Colon (tissue), 2 donors: Measurements from ENCODE around the gene TRIM37.
"Not testable (repeated sequence)": the region's sequence is repeated elsewhere in the genome, so short reads cannot be mapped to it uniquely, and the experiment has no call there.

Experiments
- FAIRE-seq: peaks from 2 replicates; lab custom pipeline; 2012; peaks lifted over from hg19 to GRCh38; lab: Jason Lieb, UNC
- donor health status: control.
- donor health status: control.

Gene TRIM37

DNA sequence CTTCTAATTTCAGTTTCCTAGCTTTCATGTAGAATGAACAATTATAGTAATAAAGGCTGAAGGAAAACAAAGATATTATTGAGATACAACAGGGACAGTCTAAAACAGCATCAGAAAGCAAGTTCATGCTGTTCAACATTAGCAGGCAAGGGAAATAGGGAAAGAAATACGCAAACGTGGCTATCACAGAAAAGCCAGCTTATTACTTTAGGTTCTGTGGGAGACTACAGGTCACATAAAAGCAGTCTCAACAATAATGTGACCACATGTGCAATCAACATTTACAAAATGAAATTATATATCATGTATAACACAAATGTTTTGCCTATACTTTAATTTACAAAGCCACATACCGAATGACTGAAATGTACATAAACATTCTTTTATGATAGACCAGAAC lies 4.9 kb upstream of the TRIM37 start:
- no peak for FAIRE-seq

DNA sequence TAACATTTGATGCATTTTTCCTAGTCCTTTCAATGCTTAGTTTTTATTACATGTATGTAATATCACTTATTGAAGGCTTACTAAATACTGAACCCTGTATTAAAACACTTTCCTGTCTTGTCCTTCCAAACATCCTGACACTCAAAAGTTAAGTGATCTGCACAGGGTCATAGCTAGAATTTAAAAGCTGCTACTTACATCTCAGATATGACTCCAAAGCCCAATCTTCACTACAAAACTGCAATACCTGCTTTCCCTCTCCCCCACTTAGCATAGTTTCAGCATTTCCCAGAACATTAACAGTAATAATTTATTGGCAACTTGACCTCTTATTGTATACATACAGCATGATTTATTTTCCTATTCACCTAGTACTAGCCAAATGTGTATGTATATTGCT lies 4.3 kb upstream of the TRIM37 start:
- FAIRE-seq: no peak

DNA sequence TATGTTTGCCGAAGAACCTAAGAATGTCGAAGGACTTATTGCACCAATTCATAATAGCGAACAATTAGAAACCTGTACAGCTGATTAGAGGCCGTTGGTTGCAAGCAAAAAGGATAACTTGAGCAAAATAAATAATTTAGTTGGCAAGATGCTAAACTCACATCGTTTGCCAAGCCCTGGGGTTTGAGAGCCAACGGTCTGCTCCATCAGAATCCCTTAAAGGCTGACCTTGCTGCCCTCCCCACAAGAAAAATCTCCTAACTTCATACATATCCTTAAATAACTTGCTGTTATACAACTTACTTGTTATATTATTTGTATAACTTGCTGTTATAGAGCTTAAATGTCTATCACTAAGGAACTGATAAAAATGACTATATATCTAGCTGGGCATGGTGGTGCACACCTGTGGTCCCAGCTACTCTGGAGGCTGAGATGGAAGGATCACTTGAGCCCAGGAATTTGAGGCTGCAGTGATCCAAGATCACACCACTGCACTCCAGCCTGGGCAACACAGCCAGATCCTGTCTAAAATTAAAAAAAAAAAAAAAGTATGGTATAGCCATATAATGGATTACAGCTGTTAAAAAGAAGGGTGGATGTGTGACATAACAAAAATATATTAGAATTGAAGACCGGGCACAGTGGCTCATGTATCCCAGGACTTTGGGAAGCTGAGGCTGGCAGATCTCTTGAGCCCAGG lies 1.9 kb upstream of the TRIM37 start:
- no peak for FAIRE-seq

DNA sequence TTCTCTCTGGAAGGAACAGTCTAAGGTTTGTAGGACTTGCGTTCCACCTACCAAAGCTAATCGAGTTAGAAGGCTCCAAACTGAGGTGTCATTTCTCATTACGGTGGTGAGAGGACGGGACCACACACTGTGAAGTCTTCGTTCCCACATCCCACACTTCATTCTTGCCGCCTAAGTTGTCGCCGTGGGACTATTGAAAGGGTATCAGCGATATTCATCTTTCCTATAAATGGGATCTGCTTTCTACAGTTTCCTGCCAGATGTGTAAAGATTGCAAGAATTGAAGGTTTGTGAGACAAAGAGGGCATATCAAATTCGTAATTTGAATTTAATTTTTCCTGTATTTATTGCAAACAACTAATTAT lies 608 bp upstream of the TRIM37 start:
- no peak for FAIRE-seq

DNA sequence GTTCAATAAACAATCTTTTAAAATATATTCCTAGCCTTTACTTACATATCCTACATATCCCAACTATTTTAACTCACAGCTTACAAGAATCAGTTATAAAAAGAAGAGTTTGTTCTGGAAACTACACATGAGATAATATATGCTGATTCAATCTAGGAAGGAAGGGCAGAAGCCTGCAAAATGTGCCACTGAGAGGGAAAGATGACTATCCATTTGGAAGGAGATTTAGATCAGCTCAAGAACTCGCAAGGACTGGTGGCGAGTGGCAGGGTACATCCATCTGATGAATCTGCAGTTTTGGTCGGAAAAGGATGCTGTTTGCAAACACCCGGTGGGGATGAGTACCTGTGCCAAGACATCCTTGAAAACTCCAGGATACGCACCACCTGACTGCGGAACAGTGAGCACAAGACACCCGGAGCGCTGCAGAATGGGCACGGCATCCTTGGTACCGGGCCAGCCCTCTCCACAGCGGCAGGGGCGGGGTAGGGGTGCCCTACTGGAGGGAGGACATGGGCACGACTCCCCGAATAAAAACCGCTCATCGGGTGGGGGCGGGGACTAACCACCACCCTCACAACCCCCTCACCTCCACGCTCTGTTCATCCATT lies 723 bp downstream of the TRIM37 start:
- no peak for FAIRE-seq

DNA sequence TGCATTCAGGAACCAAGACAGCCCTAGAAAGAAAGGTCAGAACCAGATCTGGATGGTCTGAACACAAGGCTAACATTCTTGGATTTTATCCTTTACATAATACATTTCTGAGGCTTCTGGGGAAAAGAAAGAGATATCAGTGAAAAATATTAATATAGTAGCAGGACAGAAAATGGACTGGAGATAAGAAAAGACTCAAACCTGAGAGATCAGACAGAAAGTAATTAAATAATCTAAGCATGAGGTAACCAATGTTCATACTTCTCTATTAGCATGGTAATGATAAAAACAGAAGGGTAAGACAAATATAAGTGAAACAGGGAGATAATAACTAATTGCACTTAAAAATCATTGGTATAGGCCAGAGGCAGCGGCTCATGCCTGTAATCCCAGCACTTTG lies 5.5 kb downstream of the TRIM37 start:
- FAIRE-seq: no peak

DNA sequence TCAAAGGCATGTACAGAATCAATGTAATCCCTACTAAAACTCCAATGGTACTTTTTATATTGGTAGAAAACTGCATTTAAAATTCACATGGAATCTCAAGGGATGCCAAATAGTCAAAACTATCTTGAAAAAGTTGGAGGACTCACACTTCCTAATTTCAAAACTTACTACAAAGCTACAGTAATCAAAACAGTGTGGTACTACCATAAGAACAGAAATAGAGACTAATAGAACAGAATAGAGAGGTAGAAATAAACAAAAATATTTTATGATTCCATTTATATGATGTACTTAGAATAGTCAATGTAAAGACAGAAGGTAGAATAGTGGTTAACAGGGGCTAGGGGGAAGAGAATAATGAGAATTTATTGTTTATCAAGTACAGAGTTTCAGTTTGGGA lies 8.8 kb downstream of the TRIM37 start:
- no peak for FAIRE-seq

DNA sequence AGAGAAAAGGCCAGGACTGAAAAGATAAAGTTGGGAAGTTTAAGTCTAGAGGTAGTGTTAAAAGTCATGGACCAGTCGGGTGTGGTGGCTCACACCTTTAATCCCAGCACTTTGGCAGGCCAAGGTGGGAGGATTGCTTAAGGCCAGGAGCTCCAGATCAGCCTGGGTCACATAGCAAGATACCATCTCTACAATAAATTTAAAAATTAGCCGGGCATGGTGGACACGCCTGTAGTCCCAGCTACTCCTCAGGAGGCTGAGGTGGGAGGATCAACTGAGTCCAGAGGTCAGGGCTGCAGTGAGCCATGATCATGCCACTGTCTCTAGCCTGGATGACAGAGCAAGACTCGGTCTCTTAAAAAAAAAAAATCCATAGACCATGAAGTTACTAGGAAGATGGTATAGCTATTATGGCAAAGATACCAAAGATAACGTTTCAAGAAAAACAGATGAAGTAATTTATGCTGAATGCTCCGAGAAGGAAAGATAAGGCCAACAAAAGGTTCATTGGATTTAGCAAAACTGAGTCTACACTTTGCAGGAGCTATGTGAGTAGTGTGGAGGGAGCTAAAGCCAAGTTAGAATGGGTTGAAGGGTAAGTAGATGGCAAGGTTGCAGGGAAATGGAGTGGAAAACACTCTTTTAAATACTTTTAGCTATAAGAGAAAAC lies 11.7 kb downstream of the TRIM37 start:
- FAIRE-seq: no peak

DNA sequence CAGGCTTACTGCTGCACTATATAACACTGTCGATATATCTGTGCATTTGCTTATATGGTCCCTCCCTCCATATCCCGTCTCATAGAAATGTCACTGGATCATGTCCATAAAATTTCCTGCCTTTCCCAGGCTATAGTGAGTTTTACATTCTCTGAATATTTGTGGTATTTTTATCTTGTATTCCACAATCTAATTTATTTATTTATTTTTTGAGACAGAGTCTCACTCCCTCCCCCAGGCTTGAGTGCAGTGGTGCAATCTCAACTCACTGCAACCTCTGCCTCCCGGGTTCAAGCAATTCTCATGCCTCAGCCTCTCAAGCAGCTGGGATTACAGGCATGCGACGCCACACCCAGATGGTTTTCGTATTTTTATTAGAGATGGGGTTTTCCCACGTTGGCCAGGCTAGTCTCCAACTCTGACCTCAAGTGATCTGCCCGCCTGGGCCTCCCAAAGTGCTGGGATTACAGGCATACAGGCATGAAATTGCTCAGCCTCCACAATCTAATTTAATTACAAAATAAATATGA lies 12.9 kb downstream of the TRIM37 start:
- FAIRE-seq: no peak

DNA sequence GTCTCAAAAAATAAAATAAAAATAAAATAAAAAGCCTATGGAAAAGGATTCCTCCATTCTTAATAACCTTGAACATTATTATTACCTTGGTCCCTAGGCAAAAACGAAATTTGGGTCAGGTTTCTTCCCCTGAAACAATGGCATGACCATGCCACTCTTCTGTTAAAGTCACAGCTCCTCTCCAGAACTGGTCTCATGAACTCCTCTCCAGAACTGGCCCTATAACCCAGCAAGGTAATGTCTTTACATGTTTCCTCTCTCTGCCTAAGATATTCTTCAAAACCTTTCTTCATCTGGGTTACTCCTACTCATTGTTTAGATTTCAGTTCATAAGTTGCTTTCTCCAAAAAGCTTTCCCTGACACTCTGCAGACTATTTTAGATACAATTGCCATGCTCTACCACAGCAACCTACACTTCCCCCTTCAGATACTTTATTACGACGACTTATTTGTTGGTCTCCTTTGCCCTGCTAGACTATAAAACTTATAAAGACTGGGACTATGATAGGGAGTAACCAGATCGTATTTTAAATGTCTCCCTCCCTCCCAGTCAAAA lies 13.5 kb downstream of the TRIM37 start:
- no peak for FAIRE-seq

DNA sequence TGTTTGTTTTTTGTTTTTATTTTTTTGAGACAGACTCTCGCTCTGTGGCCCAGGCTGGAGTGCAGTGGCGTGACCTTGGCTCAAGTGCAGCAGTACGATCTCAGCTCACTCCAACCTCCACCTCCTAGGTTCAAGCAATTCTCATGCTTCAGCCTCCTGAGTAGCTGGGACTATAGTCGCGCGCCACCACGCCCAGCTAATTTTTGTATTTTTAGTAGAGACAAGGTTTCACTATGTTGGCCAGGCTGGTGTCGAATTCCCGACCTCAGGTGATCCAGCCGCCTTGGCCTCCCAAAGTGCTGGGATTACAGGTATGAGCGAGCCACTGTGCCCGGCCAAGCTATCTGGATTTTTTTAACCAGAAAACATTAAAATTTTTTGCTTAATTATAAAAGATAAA lies 16.1 kb downstream of the TRIM37 start:
- not testable (repeated sequence) for FAIRE-seq

DNA sequence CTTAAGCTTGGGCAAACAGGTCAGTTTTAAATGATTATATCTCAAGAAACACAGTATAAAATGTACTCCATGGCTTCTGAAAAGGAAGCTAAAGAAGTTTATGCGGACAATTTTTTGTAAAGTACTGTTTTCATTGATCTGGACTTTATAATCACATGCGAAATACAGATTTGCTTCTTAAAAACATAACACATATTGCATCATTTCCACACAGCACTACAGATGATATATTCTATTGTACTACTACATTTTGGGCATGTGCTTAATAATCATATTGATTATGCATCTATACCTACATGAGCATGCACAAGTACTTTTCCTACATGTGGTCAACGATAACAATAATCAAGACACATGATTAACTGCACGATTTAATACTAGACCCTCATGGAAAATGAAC lies 22.5 kb downstream of the TRIM37 start:
- no peak for FAIRE-seq

DNA sequence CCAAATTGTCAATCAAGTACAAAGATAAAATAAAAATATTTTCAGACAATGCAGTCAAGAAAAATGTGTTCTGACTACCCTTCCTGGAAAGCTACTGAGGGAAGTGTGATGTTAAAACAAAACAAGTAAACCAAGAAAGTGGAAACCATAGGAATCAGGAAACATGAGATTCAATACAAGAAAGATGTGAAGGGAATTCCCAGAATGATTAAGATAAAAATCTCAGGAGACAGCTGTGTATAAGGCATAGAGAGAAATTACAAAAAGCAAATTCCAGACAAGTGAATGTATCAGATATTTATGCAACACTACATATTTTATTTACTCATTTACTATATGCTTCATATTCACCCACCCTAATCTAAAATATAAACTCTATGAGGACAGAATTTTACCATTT lies 32.2 kb downstream of the TRIM37 start:
- FAIRE-seq: no peak

DNA sequence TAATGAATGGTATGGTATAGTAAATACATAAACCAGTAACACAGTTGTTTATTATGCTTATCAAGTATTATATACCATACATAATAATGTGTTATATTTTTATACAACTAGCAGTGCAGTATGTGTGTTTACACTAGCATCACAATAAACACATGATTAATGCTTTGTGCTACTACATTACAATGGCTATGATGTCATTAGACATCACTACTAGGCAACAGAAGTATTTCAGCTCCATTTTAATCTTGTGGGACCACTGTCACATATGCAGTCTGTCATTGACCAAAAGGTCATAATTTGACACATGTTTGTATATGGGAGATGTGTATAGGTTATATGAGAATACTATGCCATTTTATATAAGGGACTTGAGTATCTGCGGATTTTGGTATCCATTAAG lies 32.7 kb downstream of the TRIM37 start:
- no peak for FAIRE-seq

DNA sequence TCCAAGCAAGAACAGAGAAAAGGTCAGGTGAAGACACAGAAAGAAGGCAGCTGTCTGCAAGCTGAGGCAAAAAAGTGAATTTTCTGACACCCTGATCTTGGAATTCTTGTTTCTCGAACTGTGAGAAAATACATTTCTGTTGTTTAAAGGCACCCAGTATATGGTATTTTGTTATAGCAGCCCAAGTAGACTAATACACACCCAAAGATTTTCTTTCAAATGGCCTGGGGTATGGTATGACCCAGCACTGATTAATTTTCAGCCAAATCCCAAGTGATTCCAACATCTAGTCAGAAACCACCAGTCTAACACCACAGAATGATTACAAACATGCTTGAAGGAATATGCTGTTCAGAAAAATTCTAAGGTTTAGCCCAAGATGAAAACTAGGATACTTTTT lies 36.8 kb downstream of the TRIM37 start:
- FAIRE-seq: no peak

DNA sequence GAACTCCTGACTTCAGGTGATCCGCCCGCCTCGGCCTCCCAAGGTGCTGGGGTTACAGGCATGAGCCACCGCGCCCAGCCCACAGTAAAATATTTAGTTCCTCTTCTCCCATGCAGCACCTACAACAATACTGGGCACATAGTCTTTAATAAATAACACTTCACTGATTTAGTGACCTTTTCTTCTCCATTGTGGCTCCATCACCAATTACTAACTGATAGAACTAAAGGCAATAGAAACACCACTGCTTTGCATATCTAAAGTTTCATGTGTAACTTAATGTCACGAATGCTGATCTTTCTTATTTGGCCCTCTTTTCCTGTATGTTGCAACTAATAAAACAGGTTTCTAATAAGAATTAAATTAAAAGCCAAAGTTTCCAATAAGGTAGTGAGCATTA lies 38.9 kb downstream of the TRIM37 start:
- FAIRE-seq: no peak

DNA sequence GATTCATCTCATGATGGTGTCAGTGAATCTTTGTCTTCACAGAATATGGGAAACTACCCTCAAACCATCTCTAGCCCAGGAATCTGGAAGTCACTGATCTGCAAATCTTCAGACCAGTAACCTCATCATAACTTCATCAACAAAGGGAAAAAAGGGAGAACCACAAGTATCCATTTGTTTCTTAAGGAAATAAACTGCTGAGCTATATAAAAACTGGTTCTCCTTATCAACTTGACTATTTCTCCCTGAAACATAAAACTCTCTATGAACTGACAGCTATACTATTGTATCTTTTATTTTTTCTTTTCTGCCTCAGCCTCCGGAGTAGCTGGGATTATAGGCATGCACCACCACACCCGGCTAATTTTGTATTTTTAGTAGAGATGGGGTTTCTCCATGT lies 39.3 kb downstream of the TRIM37 start:
- no peak for FAIRE-seq

DNA sequence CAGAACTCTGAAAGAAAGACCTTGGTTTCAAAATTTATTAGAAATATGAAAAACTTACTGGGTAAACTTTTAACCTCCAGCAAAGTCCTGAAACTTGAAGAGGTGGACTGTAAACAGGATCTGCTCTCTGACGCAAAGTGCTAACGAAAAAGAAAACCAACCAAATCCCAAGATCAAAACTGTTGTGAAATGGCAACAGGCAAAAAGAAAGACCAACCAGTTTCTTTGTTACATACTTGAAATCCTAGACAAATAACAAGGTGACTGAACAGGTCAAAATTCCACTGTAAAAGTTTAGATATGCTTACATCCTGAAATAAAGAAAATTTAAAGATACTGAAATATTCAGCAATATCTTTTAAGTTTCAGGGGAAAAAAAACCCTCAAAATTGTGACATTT lies 44.2 kb downstream of the TRIM37 start:
- no peak for FAIRE-seq

DNA sequence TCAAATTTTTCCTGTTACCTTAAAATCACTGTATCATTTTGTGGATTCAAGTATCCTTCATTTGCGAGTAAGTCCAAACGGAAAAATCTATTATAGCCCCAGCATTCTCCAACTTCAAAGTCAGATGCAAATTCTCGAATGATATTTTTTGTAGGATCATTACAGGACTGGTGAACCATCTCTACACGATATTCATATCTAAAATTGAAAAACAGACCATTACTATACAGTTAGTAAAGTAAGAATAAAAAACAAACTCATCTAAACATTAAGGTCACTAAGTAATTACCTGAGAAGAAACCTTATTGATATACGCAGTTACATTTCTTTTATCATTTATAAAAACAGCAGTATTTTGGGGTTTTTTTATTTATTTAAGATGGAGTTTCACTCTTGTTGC lies 49.8 kb downstream of the TRIM37 start:
- no peak for FAIRE-seq

DNA sequence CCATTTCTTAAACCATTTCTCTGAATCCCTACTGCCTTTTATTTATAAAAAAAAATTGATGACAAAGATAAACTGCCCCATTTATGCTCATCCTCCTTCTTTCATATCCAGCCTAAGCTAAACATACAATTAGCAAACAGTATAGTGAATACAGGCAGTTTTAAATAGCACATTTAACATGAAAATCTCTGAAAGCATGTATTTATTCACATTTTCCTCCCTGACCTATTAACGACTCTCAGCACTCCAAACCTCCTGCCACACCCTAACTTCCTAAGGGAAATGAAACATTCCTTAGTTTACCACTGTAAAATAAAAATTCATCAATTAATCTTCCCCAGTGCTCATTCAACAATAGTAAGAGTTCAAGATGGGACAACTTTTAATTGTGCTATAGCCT lies 56.9 kb downstream of the TRIM37 start:
- no peak for FAIRE-seq

DNA sequence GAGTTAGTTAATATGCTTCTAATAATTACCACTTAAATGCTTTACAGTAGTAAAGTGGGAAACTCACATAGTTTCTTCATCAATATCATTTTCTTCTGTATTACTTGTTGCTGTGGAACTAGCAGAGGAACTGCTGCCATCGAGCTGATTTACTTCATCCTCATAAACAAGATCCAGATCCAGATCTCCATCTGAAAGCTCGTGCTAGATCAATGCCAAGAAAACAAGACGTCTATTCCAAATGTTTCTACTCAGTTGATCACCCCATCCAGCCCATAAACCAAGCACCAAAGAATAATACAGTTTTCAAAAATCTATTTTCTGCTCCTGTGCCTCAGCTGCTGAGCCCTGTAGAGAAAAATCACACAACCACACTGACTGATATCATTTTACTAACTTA lies 59.1 kb downstream of the TRIM37 start:
- no peak for FAIRE-seq

DNA sequence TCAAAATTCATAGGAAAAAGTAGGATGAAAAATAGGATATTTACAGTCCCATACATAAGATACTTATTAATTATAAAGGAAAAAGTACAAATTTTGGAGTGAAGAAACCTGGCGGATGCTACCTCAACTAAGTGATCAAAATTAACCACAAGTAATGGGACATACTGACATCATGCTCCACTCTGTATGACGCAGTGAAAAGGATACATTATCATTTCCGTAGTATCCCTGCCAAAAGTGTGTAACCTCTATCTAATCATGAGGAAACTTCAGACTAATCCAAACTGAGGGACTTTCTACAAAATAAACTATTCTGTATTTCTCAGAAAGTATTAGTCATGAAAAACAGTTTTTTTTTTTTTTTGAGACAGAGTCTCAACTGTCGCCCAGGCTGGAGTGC lies 60.5 kb downstream of the TRIM37 start:
- FAIRE-seq: no peak

DNA sequence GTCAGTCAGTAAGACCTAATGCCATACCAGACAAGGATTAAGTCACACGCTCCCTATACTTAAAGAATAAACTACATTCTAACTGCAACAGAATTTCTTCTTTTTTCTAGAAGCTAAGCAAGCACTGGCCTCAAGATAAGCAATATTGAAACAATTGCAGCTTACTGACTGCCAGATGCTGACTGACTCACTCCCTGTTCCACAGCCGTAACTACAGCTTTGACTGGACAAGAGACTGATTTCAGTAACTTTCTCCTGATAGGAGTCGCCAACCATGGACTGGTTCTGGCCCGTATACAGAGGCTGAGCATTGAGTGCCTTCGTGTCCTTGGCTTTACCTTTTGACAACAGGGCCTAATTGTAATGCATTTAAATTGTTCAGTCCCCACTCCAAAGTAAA lies 67.9 kb downstream of the TRIM37 start:
- FAIRE-seq: no peak
